ENCODE measurements around the gene FGF23. TPM values are rescaled to one million over a fixed set of nuclear protein-coding genes. Genes with fewer than 3 reads are reported as not detected.

FGF23 gene
- total RNA-seq (not detected), polyA plus RNA-seq (ENCODE audit: insufficient read depth, low read depth, low replicate concordance) (not detected)
- long read RNA-seq, donor 1 = 0 reads
- long read RNA-seq, donor 2 = 0 reads
- long read RNA-seq, donor 3 = 0 reads
- long read RNA-seq, donor 4 = 0 reads
- long read RNA-seq, donor 5 = 0 reads
- long read RNA-seq, donor 6 = 0 reads
- long read RNA-seq, donor 7 = 0 reads
- long read RNA-seq, donor 8 = 0 reads
- long read RNA-seq, donor 9 = 0 reads
- long read RNA-seq, donor 10 = 0 reads

- intact Hi-C loops (cut with DNase I) = no loop called here
- no peaks in the 10 kb centered on the region for H3K27me3 ChIP-seq (ENCODE audit: control insufficient read depth, insufficient read depth, low read length)
- TF ChIP-seq CTCF (IDR thresholded peaks at IDR 0.05; ENCODE audit: borderline replicate concordance, extremely low read depth, insufficient read depth) = no peak
- H3K9ac ChIP-seq (ENCODE audit: low read length in 3 of 3) = no peak within 1 kb of the TSS
- FAIRE-seq = no peak
- peak in 4 of 5 donors; percentile 78 to 81 (median 80) for DNase-seq
- H3K9me3 ChIP-seq (ENCODE audit: control insufficient read depth in 2 of 3, insufficient read depth in 1 of 3, low read length in 3 of 3) = no peaks in the 10 kb centered on the region
- no peaks in the 10 kb centered on the region for H3K4me1 ChIP-seq (ENCODE audit: control insufficient read depth in 2 of 3, insufficient read depth in 2 of 3, low read depth in 1 of 3, low read length in 3 of 3)
- no peaks in the 10 kb centered on the region for H3K36me3 ChIP-seq (ENCODE audit: control insufficient read depth in 2 of 3, insufficient read depth in 3 of 3, low read length in 3 of 3)
- no peak within 1 kb of the TSS for H3K4me3 ChIP-seq (ENCODE audit: low read length in 3 of 3)
- no peak within 1 kb of the TSS for H3K27ac ChIP-seq (ENCODE audit: low read depth in 2 of 2, low read length in 2 of 2)
These were observed at the start of gene FGF23 for GRCh38 chr12:4379405-4379804. FGF23 (minus strand) TSS chr12:4379712; CDS start chr12:4379582, 130 bp downstream.

- peak in 1 of 5 donors; percentile 26 for DNase-seq
- Histone ChIP-seq H3K27ac (ENCODE audit: low read depth in 2 of 2, low read length in 2 of 2) (no peak overlapping the region), H3K36me3 (ENCODE audit: control insufficient read depth in 2 of 3, insufficient read depth in 3 of 3, low read length in 3 of 3) (no peaks in the 10 kb centered on the region), H3K27me3 (ENCODE audit: control insufficient read depth, insufficient read depth, low read length) (no peaks in the 10 kb centered on the region), H3K4me3 (ENCODE audit: low read length in 3 of 3) (no peak overlapping the region), H3K9ac (ENCODE audit: low read length in 3 of 3) (no peak overlapping the region), H3K9me3 (ENCODE audit: control insufficient read depth in 2 of 3, insufficient read depth in 1 of 3, low read length in 3 of 3) (no peaks in the 10 kb centered on the region), H3K4me1 (ENCODE audit: control insufficient read depth in 2 of 3, insufficient read depth in 2 of 3, low read depth in 1 of 3, low read length in 3 of 3) (no peaks in the 10 kb centered on the region)
- TF ChIP-seq CTCF (IDR thresholded peaks at IDR 0.05; ENCODE audit: borderline replicate concordance, extremely low read depth, insufficient read depth) = no peak
- FAIRE-seq = no peak
- intact Hi-C loops (cut with DNase I) = no loop called here
These were observed 44.9 kb upstream of the FGF23 start for GRCh38 chr12:4424422-4424821.

GRCh38 chr12:4423528-4424195 lies 44.1 kb upstream of the FGF23 start:
- no peaks in the 10 kb centered on the region for H3K9me3 ChIP-seq (ENCODE audit: control insufficient read depth in 2 of 3, insufficient read depth in 1 of 3, low read length in 3 of 3)
- H3K27ac ChIP-seq (ENCODE audit: low read depth in 2 of 2, low read length in 2 of 2) = no peak overlapping the region
- FAIRE-seq (no peak), DNase-seq (no peak)
- intact Hi-C loops (cut with DNase I) = no loop called here
- no peak overlapping the region for H3K4me3 ChIP-seq (ENCODE audit: low read length in 3 of 3)
- H3K4me1 ChIP-seq (ENCODE audit: control insufficient read depth in 2 of 3, insufficient read depth in 2 of 3, low read depth in 1 of 3, low read length in 3 of 3) = no peaks in the 10 kb centered on the region
- no peak for TF ChIP-seq CTCF (IDR thresholded peaks at IDR 0.05; ENCODE audit: borderline replicate concordance, extremely low read depth, insufficient read depth)
- no peaks in the 10 kb centered on the region for H3K36me3 ChIP-seq (ENCODE audit: control insufficient read depth in 2 of 3, insufficient read depth in 3 of 3, low read length in 3 of 3)
- no peaks in the 10 kb centered on the region for H3K27me3 ChIP-seq (ENCODE audit: control insufficient read depth, insufficient read depth, low read length)
- no peak overlapping the region for H3K9ac ChIP-seq (ENCODE audit: low read length in 3 of 3)

Measured in kidney (tissue), 22 donors.